Cardiac fibroblast (primary cell): ENCODE measurements around the gene NTN1.

Experiments used
- DNase-seq, 2 donors: peaks; one replicate each; pipeline versions ENCODE4 v3.0.0 to v3.0.0-alpha.2; 2010; ENCODE audit warnings: low read depth in 2 of 2
- H3K4me3 ChIP-seq, 2 donors: replicated peaks in 1 of 2; 1 replicate in 1 of 2; 2 replicates in 1 of 2; pipeline ENCODE4 v1.5.1; 2011; ENCODE audit warnings: low read depth in 2 of 2, low read length in 2 of 2, mild to moderate bottlenecking in 2 of 2, moderate library complexity in 1 of 2
- TF ChIP-seq, protein P1 (sequence below): IDR thresholded peaks from one replicate; pipeline ENCODE4 v1.5.1; 2011; ENCODE audit warnings: low read depth, mild to moderate bottlenecking, low read length, inconsistent platforms

Gene NTN1

DNA sequence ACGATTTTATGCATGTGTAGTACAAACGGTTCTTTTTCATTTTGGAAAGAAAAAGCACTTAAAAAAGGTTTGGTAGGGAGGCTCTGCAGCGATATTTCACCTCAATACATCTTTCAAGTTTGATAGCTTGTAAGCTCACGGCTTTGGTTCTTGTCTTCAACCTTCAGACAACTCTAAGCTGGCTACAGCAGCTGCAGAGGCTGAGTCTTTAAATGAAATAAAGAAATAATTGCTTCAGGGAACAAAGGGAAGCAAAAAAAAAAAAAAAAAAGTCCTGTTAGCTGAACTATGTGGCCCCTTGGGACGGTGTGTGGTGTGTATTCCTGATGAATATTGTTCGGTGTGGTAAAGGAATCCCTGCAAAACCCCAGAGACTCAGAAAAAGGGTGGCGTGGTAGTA lies 265.1 kb downstream of the NTN1 start:
- no peak overlapping the region for H3K4me3 ChIP-seq
- no peak for DNase-seq
- TF ChIP-seq, protein P1, sequence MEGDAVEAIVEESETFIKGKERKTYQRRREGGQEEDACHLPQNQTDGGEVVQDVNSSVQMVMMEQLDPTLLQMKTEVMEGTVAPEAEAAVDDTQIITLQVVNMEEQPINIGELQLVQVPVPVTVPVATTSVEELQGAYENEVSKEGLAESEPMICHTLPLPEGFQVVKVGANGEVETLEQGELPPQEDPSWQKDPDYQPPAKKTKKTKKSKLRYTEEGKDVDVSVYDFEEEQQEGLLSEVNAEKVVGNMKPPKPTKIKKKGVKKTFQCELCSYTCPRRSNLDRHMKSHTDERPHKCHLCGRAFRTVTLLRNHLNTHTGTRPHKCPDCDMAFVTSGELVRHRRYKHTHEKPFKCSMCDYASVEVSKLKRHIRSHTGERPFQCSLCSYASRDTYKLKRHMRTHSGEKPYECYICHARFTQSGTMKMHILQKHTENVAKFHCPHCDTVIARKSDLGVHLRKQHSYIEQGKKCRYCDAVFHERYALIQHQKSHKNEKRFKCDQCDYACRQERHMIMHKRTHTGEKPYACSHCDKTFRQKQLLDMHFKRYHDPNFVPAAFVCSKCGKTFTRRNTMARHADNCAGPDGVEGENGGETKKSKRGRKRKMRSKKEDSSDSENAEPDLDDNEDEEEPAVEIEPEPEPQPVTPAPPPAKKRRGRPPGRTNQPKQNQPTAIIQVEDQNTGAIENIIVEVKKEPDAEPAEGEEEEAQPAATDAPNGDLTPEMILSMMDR = no peak

DNA sequence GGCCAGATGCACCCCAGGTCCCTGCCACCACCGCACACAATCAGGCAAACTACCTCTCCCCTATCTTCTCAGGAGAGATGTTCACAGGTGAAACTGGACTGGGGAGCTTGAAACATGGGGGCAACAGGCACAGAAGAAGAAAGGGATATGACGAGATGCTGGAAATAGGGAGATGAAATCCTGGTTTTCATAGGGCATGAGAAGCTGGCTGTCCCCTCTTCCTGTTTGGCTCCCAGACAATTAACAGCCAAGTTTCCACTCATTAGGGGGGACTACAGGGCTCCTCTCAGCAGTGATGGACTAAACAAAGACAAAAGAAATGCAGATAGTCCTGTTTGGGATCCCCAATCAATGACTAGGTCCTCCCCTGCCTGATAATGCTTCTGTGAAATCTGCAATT lies 266.0 kb downstream of the NTN1 start:
- H3K4me3 ChIP-seq = no peak overlapping the region
- no peak for DNase-seq

DNA sequence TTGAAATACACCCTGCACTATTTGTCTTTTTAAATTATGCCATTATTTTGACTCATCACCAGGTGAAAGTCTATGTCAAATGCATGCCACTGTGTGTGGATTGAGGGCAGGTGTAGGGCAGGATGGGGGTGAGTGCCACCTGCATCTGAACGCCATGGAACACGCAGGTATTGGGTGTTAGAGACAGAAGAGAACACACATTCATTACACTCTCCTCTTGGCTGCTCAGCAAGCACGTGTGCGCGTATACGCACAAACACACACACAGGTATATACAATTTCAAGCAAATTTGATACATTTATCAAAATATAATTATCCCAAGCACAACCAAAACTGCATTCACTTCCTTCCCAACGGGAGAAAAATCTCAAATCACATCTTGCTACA lies 268.9 kb downstream of the NTN1 start:
- no peak overlapping the region for H3K4me3 ChIP-seq
- DNase-seq = no peak
- TF ChIP-seq, protein P1 = no peak

More for the DNA sequence above, 266.0 kb downstream of the NTN1 start:
- TF ChIP-seq, protein P1 = no peak

DNA sequence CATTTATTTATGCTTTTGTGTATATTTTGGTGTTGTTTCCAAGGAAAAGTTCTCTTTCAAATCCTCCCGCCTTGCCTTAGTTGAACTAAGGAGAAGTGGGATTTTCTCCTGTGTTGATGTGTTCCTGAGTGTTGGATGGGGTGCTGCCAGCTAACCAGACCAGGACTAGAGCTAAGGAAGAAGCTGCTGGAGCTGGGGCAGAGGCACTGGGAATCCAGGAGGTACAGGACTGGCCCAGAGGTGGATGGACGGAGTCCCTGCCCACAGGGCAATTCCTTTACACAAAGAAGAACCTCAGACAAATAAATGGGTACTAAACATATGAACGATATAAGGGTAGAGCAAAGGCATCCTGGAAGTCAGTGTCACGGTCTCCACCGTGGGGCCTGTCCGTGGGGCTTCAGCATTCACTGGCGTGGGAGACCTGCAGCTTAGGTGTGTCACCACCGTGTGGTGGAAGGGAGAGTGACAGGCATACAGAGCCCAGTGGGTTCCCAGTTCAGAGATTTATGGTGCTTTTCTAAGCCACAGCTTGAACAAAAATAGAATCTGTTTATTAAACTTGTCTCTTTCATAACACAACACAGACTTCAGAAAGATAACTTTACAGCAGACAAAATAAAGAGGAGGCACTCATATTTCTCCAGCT lies 270.7 kb downstream of the NTN1 start:
- TF ChIP-seq, protein P1 = peak; percentile 69
- H3K4me3 ChIP-seq = no peak overlapping the region
- peak in 1 of 2 donors; percentile 33 for DNase-seq

DNA sequence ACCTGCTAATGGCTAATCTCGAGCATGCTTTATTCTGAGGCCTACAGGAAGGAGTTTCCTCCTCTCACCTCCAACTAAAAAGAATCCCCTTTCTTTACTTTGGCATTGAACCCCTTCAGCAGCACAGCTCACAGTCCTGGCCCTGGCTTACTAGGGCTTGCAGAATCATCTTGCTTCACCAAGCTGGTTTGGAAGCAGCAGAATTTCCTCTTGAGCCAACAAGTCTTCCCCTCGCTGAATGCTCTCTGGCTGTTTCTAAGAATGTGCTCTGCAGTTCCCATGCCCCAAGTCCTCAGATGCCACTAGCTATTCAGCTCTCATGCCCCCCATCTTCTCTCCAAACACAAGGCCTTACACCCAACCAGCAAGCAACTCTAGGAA lies 271.2 kb downstream of the NTN1 start:
- TF ChIP-seq, protein P1 = no peak
- no peak for DNase-seq
- no peak overlapping the region for H3K4me3 ChIP-seq
